Esophagus muscularis mucosa (tissue), 4 donors: ENCODE results near the gene COL7A1. TPM values are rescaled to one million over a fixed set of nuclear protein-coding genes. Genes with fewer than 3 reads are reported as not detected.

Source experiments
- DNase-seq: peaks from one replicate; pipeline ENCODE4 v3.0.0-alpha.2; 2017; ENCODE audit errors: extremely low spot score
- H3K27ac ChIP-seq, 4 donors: fragments of 200-600 bp; sonication (generic); replicated peaks in 1 of 4; 1 replicate in 3 of 4; 2 replicates in 1 of 4; pipeline ENCODE4 v1.5.1; 2016 to 2019; ENCODE audit warnings: mild to moderate bottlenecking in 1 of 4
- H3K27me3 ChIP-seq, 4 donors: fragments of 200-600 bp; sonication (generic); one replicate each; pipeline versions ENCODE4 v1.5.1 to v1.6.0; 2016 to 2019
- H3K36me3 ChIP-seq, 4 donors: fragments of 200-600 bp; sonication (generic); one replicate each; pipeline ENCODE4 v1.5.1; 2016 to 2019
- H3K4me1 ChIP-seq, 4 donors: fragments of 200-600 bp; sonication (generic); one replicate each; pipeline ENCODE4 v1.5.1; 2016 to 2019
- H3K4me3 ChIP-seq, 4 donors: fragments of 200-600 bp; sonication (generic); 1 replicate in 2 of 4; 2 replicates in 2 of 4; pipeline ENCODE4 v1.5.1; 2016 to 2019; ENCODE audit warnings: mild to moderate bottlenecking in 4 of 4, moderate library complexity in 1 of 4
- H3K9me3 ChIP-seq, 4 donors: fragments of 200-600 bp; sonication (generic); 1 replicate in 3 of 4; 2 replicates in 1 of 4; pipeline ENCODE4 v1.5.1; 2016 to 2019
- CTCF ChIP-seq, 3 experiments: fragments of 200-600 bp in 2 of 3; fragments of 450-650 bp in 1 of 3; sonication (generic) in 2 of 3; IDR thresholded peaks; one replicate each; pipeline ENCODE4 v1.5.1; 2017 to 2019; ENCODE audit warnings: antibody characterized with exemption in 3 of 3, mild to moderate bottlenecking in 2 of 3, moderate library complexity in 1 of 3
- EP300 ChIP-seq: sonication (generic); formaldehyde crosslinking; IDR thresholded peaks from one replicate; pipeline ENCODE4 v1.6.1; 2017; ENCODE audit warnings: antibody characterized with exemption
- POLR2A ChIP-seq: fragments of 450-650 bp; IDR thresholded peaks from one replicate; pipeline ENCODE4 v1.6.1; 2017; ENCODE audit warnings: antibody characterized with exemption, moderate library complexity, mild to moderate bottlenecking, low read depth
- POLR2AphosphoS5 ChIP-seq, 2 donors: sonication (generic); formaldehyde crosslinking; IDR thresholded peaks; one replicate each; pipeline ENCODE4 v1.6.1; 2017; ENCODE audit warnings: antibody characterized with exemption in 2 of 2
- WGBS: methylation state at CpG from one replicate; pipeline ENCODE4 v1.1.5; 2018; 5-methylcytosine and 5-hydroxymethylcytosine counted together
- intact Hi-C: fragments of 100-400 bp; cut with DNase I; formaldehyde crosslinking; loops from one replicate; pipeline ENCODE4 v1.15.1; 2023
- total RNA-seq, 4 donors: library from RNA; depleted of rRNA; stranded (reverse); fragments of >200 nt; gene quantifications; one replicate each; pipeline versions ENCODE4 v1.1.0 to v1.2.1, GENCODE V29; 2016

COL7A1 gene
- total RNA-seq, 4 donors from 2014 or later: 1.2 to 2.9 (median 2.1) TPM

GRCh38 chr3:48629894-48630293, 34.8 kb upstream of the COL7A1 start:
- no peak for DNase-seq
- intact Hi-C loops: no loop called here
- Histone ChIP-seq H3K27ac (no peak overlapping the region), H3K9me3 (no peaks in the 10 kb centered on the region), H3K4me1 (peaks cover 11 to 19% (median 12%) of the 10 kb centered on the region in 4 donors), H3K27me3 (no peaks in the 10 kb centered on the region), H3K36me3 (peaks cover 4 to 85% (median 82%) of the 10 kb centered on the region in 4 donors), H3K4me3 (no peak overlapping the region)
- TF ChIP-seq CTCF (IDR thresholded peaks at IDR 0.05) (no peak), EP300 (no peak), POLR2A (no peak), POLR2AphosphoS5 (IDR thresholded peaks at IDR 0.05) (no peak)
- 100% methylated on average over 10 of the region's 12 CpGs for WGBS

DNA sequence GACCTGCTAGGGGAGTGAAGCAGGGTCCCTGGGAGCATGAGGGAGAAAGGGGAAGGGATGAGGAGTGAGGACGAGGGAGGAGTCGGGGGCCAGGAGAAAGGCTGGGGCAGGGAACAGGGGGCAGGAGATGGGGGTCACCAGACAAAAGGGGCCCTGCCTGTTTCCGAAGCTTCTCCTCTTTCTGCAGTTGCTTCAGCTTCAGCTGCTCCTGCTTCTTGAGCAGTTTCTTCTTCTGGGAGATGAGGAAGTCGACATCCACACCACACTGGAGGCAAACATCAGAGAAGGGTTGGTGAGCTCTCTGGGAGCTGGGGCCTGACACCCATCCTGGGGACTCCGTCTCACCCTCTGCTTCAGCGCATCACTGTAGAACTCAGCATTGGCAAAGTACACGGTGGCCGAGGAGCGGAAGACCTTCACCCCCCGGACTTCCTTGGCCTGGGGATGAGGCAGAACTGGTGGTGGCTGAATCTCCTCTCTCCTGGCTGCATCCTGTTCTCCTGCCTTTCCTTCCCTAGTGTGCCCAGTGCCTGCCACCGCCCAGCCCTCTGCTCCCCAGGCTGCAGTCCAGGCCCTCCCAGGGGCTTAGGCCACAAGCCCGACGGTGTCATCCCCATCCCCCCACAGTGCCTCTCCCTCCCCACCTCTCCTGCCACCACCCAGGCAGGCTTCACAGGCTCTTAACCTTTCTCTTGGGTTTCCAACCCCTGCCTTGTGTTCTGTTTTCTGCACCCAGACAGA, 33.3 kb upstream of the COL7A1 start:
- WGBS: 83% methylated on average over 9 of the region's 13 CpGs
- intact Hi-C loops: no loop called here
- peaks cover 0 to 4% (median 0%) of the 10 kb centered on the region in 4 donors for H3K4me1 ChIP-seq
- H3K4me3 ChIP-seq: no peak overlapping the region
- no peak for DNase-seq
- H3K9me3 ChIP-seq: no peaks in the 10 kb centered on the region
- H3K27ac ChIP-seq: no peak overlapping the region
- H3K27me3 ChIP-seq: no peaks in the 10 kb centered on the region
- peaks cover 4 to 89% (median 82%) of the 10 kb centered on the region in 4 donors for H3K36me3 ChIP-seq
- TF ChIP-seq POLR2A: no peak
- no peak for TF ChIP-seq CTCF (IDR thresholded peaks at IDR 0.05)
- TF ChIP-seq POLR2AphosphoS5 (IDR thresholded peaks at IDR 0.05): no peak
- no peak for TF ChIP-seq EP300

DNA sequence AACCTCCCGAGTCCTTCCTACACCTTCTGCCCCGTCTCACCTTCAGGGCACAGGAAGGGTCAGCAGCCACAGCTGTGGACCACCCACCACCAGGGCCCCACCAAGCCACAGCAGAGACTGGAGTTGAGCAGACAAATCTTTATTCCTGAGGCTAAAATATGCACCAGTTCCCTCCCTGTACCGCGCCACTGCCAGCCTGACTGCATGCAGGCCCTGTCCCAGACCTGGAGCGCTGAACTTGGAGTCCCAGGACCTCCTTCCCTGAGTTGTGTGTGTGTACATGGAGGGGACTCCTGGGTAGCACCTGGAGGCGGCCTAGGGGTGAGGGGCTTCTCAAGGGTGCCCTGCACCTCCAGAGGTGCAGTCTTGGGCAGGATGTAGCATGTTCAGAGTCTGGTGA, 30.5 kb upstream of the COL7A1 start:
- peaks cover 0 to 61% (median 55%) of the 10 kb centered on the region in 4 donors for H3K36me3 ChIP-seq
- WGBS: 94% methylated on average over 6 of the region's 6 CpGs
- H3K4me3 ChIP-seq: no peak overlapping the region
- intact Hi-C loops: no loop called here
- no peaks in the 10 kb centered on the region for H3K4me1 ChIP-seq
- H3K27me3 ChIP-seq: no peaks in the 10 kb centered on the region
- DNase-seq: no peak
- no peak for TF ChIP-seq POLR2AphosphoS5 (IDR thresholded peaks at IDR 0.05)
- H3K27ac ChIP-seq: no peak overlapping the region
- no peaks in the 10 kb centered on the region for H3K9me3 ChIP-seq

- Histone ChIP-seq H3K9me3 (no peaks in the 10 kb centered on the region), H3K4me1 (no peaks in the 10 kb centered on the region), H3K36me3 (peaks cover 0 to 53% (median 46%) of the 10 kb centered on the region in 4 donors), H3K27me3 (no peaks in the 10 kb centered on the region), H3K4me3 (no peak overlapping the region), H3K27ac (no peak overlapping the region)
- DNase-seq: no peak
- TF ChIP-seq POLR2AphosphoS5 (IDR thresholded peaks at IDR 0.05): no peak
- no peak for TF ChIP-seq CTCF (IDR thresholded peaks at IDR 0.05)
- TF ChIP-seq EP300: no peak
- no peak for TF ChIP-seq POLR2A
- intact Hi-C loops: no loop called here
- WGBS: 94% methylated on average over 10 of the region's 10 CpGs
Observed at GRCh38 chr3:48624767-48625166, 29.6 kb upstream of the COL7A1 start.

DNA sequence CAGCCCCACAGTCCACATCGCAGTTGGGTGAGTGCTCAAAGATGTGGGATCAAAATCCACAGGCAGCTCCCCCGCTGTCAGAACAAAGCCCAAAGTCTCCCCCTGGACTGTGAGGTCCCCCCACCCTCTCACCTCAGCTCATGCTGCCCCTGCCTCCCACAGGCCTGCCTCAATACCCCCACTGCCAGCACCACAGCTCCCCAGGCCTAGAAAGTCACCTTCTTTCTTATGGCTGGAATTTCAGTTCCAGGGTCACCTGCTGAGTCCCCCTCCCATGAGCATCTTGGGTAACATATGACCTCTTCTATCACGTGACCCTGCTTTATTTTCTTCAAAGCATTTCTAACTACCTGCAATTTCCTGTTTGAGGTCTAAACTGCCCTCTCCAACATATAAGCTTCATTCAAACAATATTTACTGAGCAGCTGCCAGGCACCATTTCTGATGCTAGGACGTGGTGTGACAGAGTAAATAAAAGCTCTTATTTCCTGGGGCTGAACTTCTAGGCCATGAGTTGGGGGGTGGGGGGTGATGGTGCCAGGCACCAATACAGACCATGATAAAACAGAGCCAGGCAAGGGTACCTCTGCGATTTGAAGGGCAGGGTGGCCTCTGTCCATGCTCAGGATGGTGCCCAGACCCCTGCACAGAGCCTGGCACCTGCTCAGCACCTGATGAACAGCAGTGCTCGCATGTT, 28.9 kb upstream of the COL7A1 start:
- WGBS: 76% methylated on average over 5 of the region's 6 CpGs

More for the DNA sequence above, 28.9 kb upstream of the COL7A1 start:
- H3K27me3 ChIP-seq: no peaks in the 10 kb centered on the region
- H3K27ac ChIP-seq: no peak overlapping the region
- H3K9me3 ChIP-seq: no peaks in the 10 kb centered on the region
- H3K4me3 ChIP-seq: no peak overlapping the region
- no peak for DNase-seq
- H3K36me3 ChIP-seq: peaks cover 0 to 45% (median 40%) of the 10 kb centered on the region in 4 donors
- H3K4me1 ChIP-seq: no peaks in the 10 kb centered on the region
- TF ChIP-seq EP300 (no peak), POLR2AphosphoS5 (IDR thresholded peaks at IDR 0.05) (no peak), CTCF (IDR thresholded peaks at IDR 0.05) (no peak), POLR2A (no peak)
- intact Hi-C loops: no loop called here
